ENCODE results near the gene HNRNPA1L2. TPM values are rescaled to one million over a fixed set of nuclear protein-coding genes. Genes with fewer than 3 reads are reported as not detected.
"Not testable (repeated sequence)": the region's sequence is repeated elsewhere in the genome, so short reads cannot be mapped to it uniquely, and the experiment has no call there.

Gene HNRNPA1L2
- total and polyA plus RNA-seq, 8 donors: 4.4 to 32.2 (median 27.2) TPM

GRCh38 chr13:52599037-52599847 lies 43.0 kb upstream of the HNRNPA1L2 start:
- ATAC-seq: peak; percentile 55

DNA sequence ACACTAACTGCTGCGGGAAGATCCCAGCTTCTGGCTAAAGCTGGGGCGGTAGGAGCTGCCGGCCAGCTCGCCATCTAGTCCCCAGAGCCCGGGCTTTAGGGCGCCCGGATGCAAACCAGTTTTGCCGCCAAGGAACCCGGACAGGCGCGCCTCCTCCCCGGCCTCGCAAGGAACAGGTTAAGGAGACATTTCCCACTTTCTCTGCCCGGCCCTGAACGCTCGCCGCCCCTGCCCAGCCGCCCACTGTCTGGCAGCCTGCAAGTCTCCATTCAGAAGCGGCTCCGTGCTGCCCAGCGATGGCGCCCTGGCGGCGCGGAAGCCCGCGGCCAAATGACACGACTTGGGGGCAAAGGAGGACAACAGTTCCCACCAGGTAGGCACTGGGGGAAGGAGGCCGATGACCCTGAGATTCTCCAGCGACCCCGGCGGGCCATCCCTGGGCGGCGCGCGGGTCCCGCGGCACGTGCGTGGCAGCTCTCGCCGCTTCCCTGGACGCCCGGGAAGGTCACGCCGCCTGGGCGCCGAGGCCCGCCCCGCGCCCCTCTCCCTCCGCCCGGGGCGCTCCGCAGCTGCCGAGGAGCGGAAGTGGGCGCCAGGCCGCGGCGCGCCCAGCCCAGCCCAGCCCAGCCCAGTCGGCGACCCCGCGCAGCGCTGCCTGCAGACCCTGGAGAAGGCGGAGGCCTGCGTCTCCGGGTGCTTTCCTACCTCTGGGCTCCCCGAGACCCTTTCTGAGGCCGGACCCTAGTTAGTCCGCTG lies 42.2 kb upstream of the HNRNPA1L2 start:
- Histone ChIP-seq H3K4me1 (peaks cover 9 to 10% of the 10 kb centered on the region in 2 donors), H3K9me3 (no peaks in the 10 kb centered on the region), H3K27me3 (peaks cover 0 to 45% of the 10 kb centered on the region in 2 donors), H3K27ac (peak overlapping the region in 1 of 2 donors; percentile 81), H3K4me3 (peak overlapping the region in 1 of 2 donors; percentile 59), H3K36me3 (no peaks in the 10 kb centered on the region)
- peak in 3 of 4 donors; percentile 38 to 77 (median 65) for DNase-seq
- peak; percentile 82 for ATAC-seq
- intact Hi-C loops (cut with DNase I): no loop called here
- TF ChIP-seq, protein P1, sequence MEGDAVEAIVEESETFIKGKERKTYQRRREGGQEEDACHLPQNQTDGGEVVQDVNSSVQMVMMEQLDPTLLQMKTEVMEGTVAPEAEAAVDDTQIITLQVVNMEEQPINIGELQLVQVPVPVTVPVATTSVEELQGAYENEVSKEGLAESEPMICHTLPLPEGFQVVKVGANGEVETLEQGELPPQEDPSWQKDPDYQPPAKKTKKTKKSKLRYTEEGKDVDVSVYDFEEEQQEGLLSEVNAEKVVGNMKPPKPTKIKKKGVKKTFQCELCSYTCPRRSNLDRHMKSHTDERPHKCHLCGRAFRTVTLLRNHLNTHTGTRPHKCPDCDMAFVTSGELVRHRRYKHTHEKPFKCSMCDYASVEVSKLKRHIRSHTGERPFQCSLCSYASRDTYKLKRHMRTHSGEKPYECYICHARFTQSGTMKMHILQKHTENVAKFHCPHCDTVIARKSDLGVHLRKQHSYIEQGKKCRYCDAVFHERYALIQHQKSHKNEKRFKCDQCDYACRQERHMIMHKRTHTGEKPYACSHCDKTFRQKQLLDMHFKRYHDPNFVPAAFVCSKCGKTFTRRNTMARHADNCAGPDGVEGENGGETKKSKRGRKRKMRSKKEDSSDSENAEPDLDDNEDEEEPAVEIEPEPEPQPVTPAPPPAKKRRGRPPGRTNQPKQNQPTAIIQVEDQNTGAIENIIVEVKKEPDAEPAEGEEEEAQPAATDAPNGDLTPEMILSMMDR (IDR thresholded peaks at IDR 0.05): no peak

More at GRCh38 chr13:52599037-52599847, 43.0 kb upstream of the HNRNPA1L2 start:
- intact Hi-C loops (cut with DNase I): no loop called here
- peaks cover 0 to 45% of the 10 kb centered on the region in 2 donors for H3K27me3 ChIP-seq
- H3K36me3 ChIP-seq: no peaks in the 10 kb centered on the region
- H3K27ac ChIP-seq: peak overlapping the region in 1 of 2 donors; percentile 81
- TF ChIP-seq, protein P1 (IDR thresholded peaks at IDR 0.05): no peak
- no peaks in the 10 kb centered on the region for H3K9me3 ChIP-seq
- peak in 2 of 4 donors; percentile 25 to 40 for DNase-seq
- H3K4me3 ChIP-seq: peak overlapping the region in 1 of 2 donors; percentile 59
- peaks cover 9 to 10% of the 10 kb centered on the region in 2 donors for H3K4me1 ChIP-seq

- intact Hi-C loops (cut with DNase I): no loop called here
- Histone ChIP-seq H3K4me3 (peak overlapping the region in 1 of 2 donors; percentile 59), H3K9me3 (no peaks in the 10 kb centered on the region), H3K4me1 (peaks cover 9 to 10% of the 10 kb centered on the region in 2 donors), H3K27ac (peak overlapping the region in 1 of 2 donors; percentile 81), H3K27me3 (peaks cover 0 to 45% of the 10 kb centered on the region in 2 donors), H3K36me3 (no peaks in the 10 kb centered on the region)
- TF ChIP-seq, protein P1 (IDR thresholded peaks at IDR 0.05): no peak
- ATAC-seq (no peak), DNase-seq (no peak)
These were observed 41.6 kb upstream of the HNRNPA1L2 start for GRCh38 chr13:52600666-52601065.

- Histone ChIP-seq H3K4me1 (peaks cover 9 to 10% of the 10 kb centered on the region in 2 donors), H3K27me3 (peaks cover 0 to 32% of the 10 kb centered on the region in 2 donors)
- H3K27ac ChIP-seq; DNase-seq; intact Hi-C loops (cut with DNase I); ATAC-seq; H3K9me3 ChIP-seq; H3K36me3 ChIP-seq; H3K4me3 ChIP-seq: not testable (repeated sequence)
These were observed 38.9 kb upstream of the HNRNPA1L2 start for GRCh38 chr13:52603316-52603715.

GRCh38 chr13:52606126-52606525 lies 36.1 kb upstream of the HNRNPA1L2 start:
- H3K9me3 ChIP-seq; H3K4me3 ChIP-seq; H3K36me3 ChIP-seq; DNase-seq; H3K27me3 ChIP-seq; intact Hi-C loops (cut with DNase I); ATAC-seq; H3K4me1 ChIP-seq; H3K27ac ChIP-seq: not testable (repeated sequence)

DNA sequence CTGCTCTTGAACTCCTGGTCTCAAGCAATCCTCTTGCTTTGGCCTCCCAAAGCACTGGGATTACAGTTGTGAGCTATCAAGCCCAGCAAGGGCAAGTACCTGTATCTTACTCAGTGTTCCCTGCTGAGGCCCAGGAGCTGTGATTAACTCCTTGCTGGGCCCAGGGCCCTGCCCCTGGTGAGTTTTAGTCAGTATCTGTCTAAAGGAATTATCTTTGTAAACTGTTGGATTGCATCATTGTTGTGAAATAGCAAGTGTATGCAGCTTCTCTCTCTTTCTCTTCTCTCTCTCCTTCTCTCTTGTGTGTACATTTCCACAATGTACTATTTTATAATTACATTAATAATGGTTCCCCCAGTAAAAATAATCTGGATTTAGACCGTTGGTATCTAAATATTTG lies 35.4 kb upstream of the HNRNPA1L2 start:
- H3K27me3 ChIP-seq; H3K4me1 ChIP-seq; DNase-seq; intact Hi-C loops (cut with DNase I); H3K27ac ChIP-seq; ATAC-seq; H3K36me3 ChIP-seq; H3K4me3 ChIP-seq; H3K9me3 ChIP-seq: not testable (repeated sequence)

GRCh38 chr13:52608184-52608583 lies 34.0 kb upstream of the HNRNPA1L2 start:
- DNase-seq: not testable (repeated sequence)

More at GRCh38 chr13:52608184-52608583, 34.0 kb upstream of the HNRNPA1L2 start:
- H3K27me3 ChIP-seq; H3K36me3 ChIP-seq; H3K4me3 ChIP-seq; H3K9me3 ChIP-seq; ATAC-seq; H3K4me1 ChIP-seq; intact Hi-C loops (cut with DNase I); H3K27ac ChIP-seq: not testable (repeated sequence)
